ENCODE data around the gene FER1L5.

FER1L5 gene

GRCh38 chr2:96754317-96754716 lies 111.8 kb downstream of the FER1L5 start:
- DNase-seq = no peak
